Hepatocyte (in vitro differentiated cells): ENCODE results near the gene NKAPD1. TPM values are rescaled to one million over a fixed set of nuclear protein-coding genes. Genes with fewer than 3 reads are reported as not detected.

Experiments
- DNase-seq: peaks from one replicate; pipeline ENCODE4 v3.0.0-alpha.2; 2016; ENCODE audit warnings: low spot score
- H2AFZ ChIP-seq: fragments of 200-600 bp; sonication (generic); 2 replicates; pipeline ENCODE4 v1.6.0; 2016; ENCODE audit warnings: antibody characterized with exemption, mild to moderate bottlenecking
- H3K27ac ChIP-seq: fragments of 200-600 bp; sonication (generic); 2 replicates; pipeline ENCODE4 v1.5.1; 2016; ENCODE audit warnings: mild to moderate bottlenecking
- H3K27me3 ChIP-seq: fragments of 200-600 bp; sonication (generic); 2 replicates; pipeline ENCODE4 v1.6.1; 2016
- H3K36me3 ChIP-seq: fragments of 200-600 bp; sonication (generic); replicated peaks from 2 replicates; pipeline ENCODE4 v1.5.1; 2016; ENCODE audit warnings: low read depth; ENCODE audit not compliant: insufficient read depth
- H3K4me1 ChIP-seq: fragments of 200-600 bp; sonication (generic); 2 replicates; pipeline ENCODE4 v1.5.1; 2016; ENCODE audit warnings: mild to moderate bottlenecking, moderate library complexity; ENCODE audit not compliant: insufficient read depth
- H3K4me2 ChIP-seq: fragments of 200-600 bp; sonication (generic); 2 replicates; pipeline ENCODE4 v1.6.0; 2016
- H3K4me3 ChIP-seq: fragments of 200-600 bp; sonication (generic); 2 replicates; pipeline ENCODE4 v1.5.1; 2016; ENCODE audit warnings: mild to moderate bottlenecking
- H3K79me2 ChIP-seq: fragments of 200-600 bp; sonication (generic); 2 replicates; pipeline ENCODE4 v1.6.0; 2017; ENCODE audit warnings: mild to moderate bottlenecking
- H3K9me2 ChIP-seq: fragments of 200-600 bp; sonication (generic); replicated peaks from 2 replicates; pipeline ENCODE4 v1.6.0; 2017; ENCODE audit warnings: mild to moderate bottlenecking; ENCODE audit not compliant: insufficient read depth
- H3K9me3 ChIP-seq: fragments of 200-600 bp; sonication (generic); 2 replicates; pipeline ENCODE4 v1.5.1; 2016; ENCODE audit warnings: low read depth, mild to moderate bottlenecking
- H4K20me1 ChIP-seq: fragments of 200-600 bp; sonication (generic); 2 replicates; pipeline ENCODE4 v1.6.0; 2016; ENCODE audit warnings: mild to moderate bottlenecking; ENCODE audit not compliant: insufficient read depth, poor library complexity, severe bottlenecking
- EZH2 ChIP-seq: fragments of 200-600 bp; sonication (generic); IDR thresholded peaks from 2 replicates; pipeline ENCODE4 v1.6.1; 2016; ENCODE audit warnings: antibody characterized with exemption, mild to moderate bottlenecking, borderline replicate concordance
- EZH2phosphoT487 ChIP-seq: fragments of 200-600 bp; sonication (generic); IDR thresholded peaks from one replicate; pipeline ENCODE4 v1.6.1; 2018; ENCODE audit warnings: antibody characterized with exemption, mild to moderate bottlenecking, low read depth, moderate library complexity; ENCODE audit not compliant: unreplicated experiment, severe bottlenecking
- WGBS: methylation state at CpG from one replicate; pipeline ENCODE4 v1.1.6; 2016; ENCODE audit warnings: low lambda C conversion rate; ENCODE audit errors: missing lambda C conversion rate; 5-methylcytosine and 5-hydroxymethylcytosine counted together
- polyA plus RNA-seq: library from polyadenylated mRNA; unstranded; fragments of >200 nt; fragmentation: Nextera tagmentation; extraction: Ambion mirVana; gene quantifications from 2 replicates; pipeline ENCODE4 v1.2.1, GENCODE V29; 2016
- total RNA-seq: library from RNA; depleted of rRNA; stranded (reverse); fragments of >200 nt; gene quantifications from 2 replicates; pipeline ENCODE4 v1.2.3, GENCODE V29; 2014
- TF ChIP-seq, protein P1 (sequence below): fragments of 200-600 bp; sonication (generic); IDR thresholded peaks from 2 replicates; pipeline ENCODE4 v1.5.1; 2016; ENCODE audit warnings: antibody characterized with exemption, mild to moderate bottlenecking; ENCODE audit not compliant: poor library complexity

The NKAPD1 gene
- total and polyA plus RNA-seq, 2 experiments from 2014 or later, result 8.8 to 21.2 TPM

DNA sequence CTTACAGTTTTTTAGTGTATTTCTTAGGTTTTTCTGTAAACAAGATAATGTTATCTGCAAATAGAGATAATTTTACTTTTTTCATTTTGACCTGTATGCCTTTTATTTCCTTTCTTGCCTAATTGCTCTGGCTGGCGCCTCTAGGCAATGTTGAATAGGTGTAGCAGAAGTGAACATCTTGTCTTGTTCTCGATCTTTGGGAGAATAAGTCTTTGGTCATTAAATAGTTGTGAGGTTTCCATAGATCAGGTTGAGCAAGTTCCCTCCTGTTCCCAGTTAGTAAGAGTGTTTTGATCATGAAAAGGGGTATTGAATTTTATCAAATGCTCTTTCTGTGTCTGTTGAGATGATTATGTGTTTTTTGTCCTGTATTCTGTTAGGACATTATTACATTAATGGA is 24.3 kb upstream of the NKAPD1 start:
- H3K4me3 ChIP-seq, result no peak overlapping the region
- no peak overlapping the region for H3K27ac ChIP-seq
- H4K20me1 ChIP-seq, result no peaks in the 10 kb centered on the region
- no peak for TF ChIP-seq EZH2
- no peak for TF ChIP-seq EZH2phosphoT487
- TF ChIP-seq, protein P1, sequence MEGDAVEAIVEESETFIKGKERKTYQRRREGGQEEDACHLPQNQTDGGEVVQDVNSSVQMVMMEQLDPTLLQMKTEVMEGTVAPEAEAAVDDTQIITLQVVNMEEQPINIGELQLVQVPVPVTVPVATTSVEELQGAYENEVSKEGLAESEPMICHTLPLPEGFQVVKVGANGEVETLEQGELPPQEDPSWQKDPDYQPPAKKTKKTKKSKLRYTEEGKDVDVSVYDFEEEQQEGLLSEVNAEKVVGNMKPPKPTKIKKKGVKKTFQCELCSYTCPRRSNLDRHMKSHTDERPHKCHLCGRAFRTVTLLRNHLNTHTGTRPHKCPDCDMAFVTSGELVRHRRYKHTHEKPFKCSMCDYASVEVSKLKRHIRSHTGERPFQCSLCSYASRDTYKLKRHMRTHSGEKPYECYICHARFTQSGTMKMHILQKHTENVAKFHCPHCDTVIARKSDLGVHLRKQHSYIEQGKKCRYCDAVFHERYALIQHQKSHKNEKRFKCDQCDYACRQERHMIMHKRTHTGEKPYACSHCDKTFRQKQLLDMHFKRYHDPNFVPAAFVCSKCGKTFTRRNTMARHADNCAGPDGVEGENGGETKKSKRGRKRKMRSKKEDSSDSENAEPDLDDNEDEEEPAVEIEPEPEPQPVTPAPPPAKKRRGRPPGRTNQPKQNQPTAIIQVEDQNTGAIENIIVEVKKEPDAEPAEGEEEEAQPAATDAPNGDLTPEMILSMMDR, result no peak
- H2AFZ ChIP-seq, result no peak overlapping the region
- H3K4me1 ChIP-seq, result no peaks in the 10 kb centered on the region
- WGBS, result 48% methylated on average over 2 of the region's 2 CpGs
- no peaks in the 10 kb centered on the region for H3K27me3 ChIP-seq
- no peak for DNase-seq
- no peaks in the 10 kb centered on the region for H3K9me2 ChIP-seq
- H3K79me2 ChIP-seq, result no peaks in the 10 kb centered on the region
- no peaks in the 10 kb centered on the region for H3K9me3 ChIP-seq
- H3K36me3 ChIP-seq, result no peaks in the 10 kb centered on the region
- H3K4me2 ChIP-seq, result no peak overlapping the region

DNA sequence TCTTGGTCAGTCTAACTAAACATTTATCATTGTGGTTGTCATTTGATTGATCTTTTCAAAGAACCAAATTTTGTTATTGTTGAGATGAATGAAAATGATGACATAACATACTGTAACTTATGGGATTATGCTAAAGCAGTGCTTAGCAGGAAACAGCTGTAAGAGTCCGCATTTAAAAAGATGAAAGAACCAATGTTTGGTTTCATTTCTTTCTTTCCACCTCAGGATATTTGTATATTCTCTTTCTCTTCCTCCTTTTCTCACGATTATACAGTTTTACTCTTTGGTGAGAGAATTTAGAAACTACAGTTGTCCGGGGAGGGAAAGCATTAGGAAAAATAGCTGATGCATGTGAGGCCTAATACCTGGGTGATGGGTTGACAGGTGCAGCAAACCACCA is 23.4 kb upstream of the NKAPD1 start:
- Histone ChIP-seq H2AFZ (no peak overlapping the region), H3K9me2 (no peaks in the 10 kb centered on the region), H3K4me3 (no peak overlapping the region), H3K4me2 (no peak overlapping the region), H3K27me3 (no peaks in the 10 kb centered on the region), H3K4me1 (no peaks in the 10 kb centered on the region), H4K20me1 (no peaks in the 10 kb centered on the region), H3K27ac (no peak overlapping the region), H3K79me2 (no peaks in the 10 kb centered on the region), H3K9me3 (no peaks in the 10 kb centered on the region), H3K36me3 (no peaks in the 10 kb centered on the region)
- WGBS, result 100% methylated on average over 3 of the region's 3 CpGs
- TF ChIP-seq EZH2phosphoT487 (no peak), EZH2 (no peak)
- TF ChIP-seq, protein P1, result no peak
- no peak for DNase-seq

DNA sequence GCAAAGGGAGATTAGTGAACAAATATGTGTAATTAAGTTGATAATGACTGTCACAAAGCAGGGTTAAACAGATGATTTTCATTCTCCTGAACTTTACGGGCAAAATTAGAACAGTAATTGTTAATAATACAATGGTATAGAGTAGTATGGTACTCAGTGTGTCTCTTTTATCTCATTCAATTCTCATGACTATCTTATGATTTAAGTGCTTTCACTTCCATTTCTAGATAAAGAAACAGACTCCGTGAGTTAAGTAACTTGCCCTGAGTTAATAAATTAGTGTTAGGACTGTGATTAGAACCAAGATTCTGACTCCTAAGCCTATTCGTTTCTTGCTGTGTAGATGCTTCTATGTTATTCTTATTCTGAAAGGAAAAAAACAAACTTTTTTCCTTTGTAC is 22.3 kb upstream of the NKAPD1 start:
- H3K9me2 ChIP-seq, result no peaks in the 10 kb centered on the region
- no peak for TF ChIP-seq EZH2phosphoT487
- TF ChIP-seq EZH2, result no peak
- TF ChIP-seq, protein P1, result no peak
- WGBS, result 95% methylated on average over 3 of the region's 3 CpGs
- no peak overlapping the region for H2AFZ ChIP-seq
- H4K20me1 ChIP-seq, result no peaks in the 10 kb centered on the region
- no peaks in the 10 kb centered on the region for H3K79me2 ChIP-seq
- H3K36me3 ChIP-seq, result no peaks in the 10 kb centered on the region
- H3K27ac ChIP-seq, result no peak overlapping the region
- H3K9me3 ChIP-seq, result no peaks in the 10 kb centered on the region
- no peaks in the 10 kb centered on the region for H3K27me3 ChIP-seq
- H3K4me3 ChIP-seq, result no peak overlapping the region
- no peak overlapping the region for H3K4me2 ChIP-seq
- H3K4me1 ChIP-seq, result no peaks in the 10 kb centered on the region
- DNase-seq, result no peak

DNA sequence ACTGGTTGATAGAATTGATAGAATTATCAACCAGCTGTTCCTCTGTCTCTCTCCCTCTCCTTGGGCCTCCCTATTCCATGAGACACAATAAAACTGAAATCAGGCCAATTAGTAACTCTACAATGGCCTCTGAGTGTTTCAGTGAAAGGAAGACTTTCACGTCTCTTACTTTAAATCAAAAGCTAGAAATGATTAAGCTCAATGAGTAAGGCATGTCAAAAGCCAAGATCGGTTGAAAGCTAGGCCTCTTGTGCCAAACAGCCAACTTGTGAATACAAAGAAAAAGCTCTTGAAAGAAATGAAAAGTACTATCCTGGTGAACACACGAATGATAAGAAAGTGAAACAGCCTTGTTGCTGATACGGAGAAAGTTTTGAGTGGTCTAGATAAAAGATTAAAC is 16.9 kb upstream of the NKAPD1 start:
- H3K27ac ChIP-seq, result no peak overlapping the region
- DNase-seq, result no peak
- no peaks in the 10 kb centered on the region for H3K36me3 ChIP-seq
- TF ChIP-seq EZH2phosphoT487, result no peak
- TF ChIP-seq EZH2, result no peak
- TF ChIP-seq, protein P1, result no peak
- H3K4me2 ChIP-seq, result no peak overlapping the region
- no peaks in the 10 kb centered on the region for H3K9me2 ChIP-seq
- 86% methylated on average over 4 of the region's 4 CpGs for WGBS
- H3K9me3 ChIP-seq, result no peaks in the 10 kb centered on the region
- H3K27me3 ChIP-seq, result no peaks in the 10 kb centered on the region
- H2AFZ ChIP-seq, result no peak overlapping the region
- H3K79me2 ChIP-seq, result no peaks in the 10 kb centered on the region
- no peaks in the 10 kb centered on the region for H3K4me1 ChIP-seq
- no peak overlapping the region for H3K4me3 ChIP-seq
- H4K20me1 ChIP-seq, result no peaks in the 10 kb centered on the region
